Subcutaneous preadipocyte (primary cell): ENCODE data around the gene CRYAB. TPM values are rescaled to one million over a fixed set of nuclear protein-coding genes. Genes with fewer than 3 reads are reported as not detected.

ENCODE experiments used
- small RNA-seq: library from RNA; depleted of rRNA; stranded (forward); fragments of <200 nt; gene quantifications from one replicate; pipeline ENCODE3, GENCODE V24; 2012
- total RNA-seq: library from RNA; depleted of rRNA; stranded (reverse); fragments of >200 nt; gene quantifications from 2 replicates; pipeline ENCODE4 v1.2.3, GENCODE V29; 2012

Gene CRYAB
- 6.5 and 29.8 TPM in 2 replicates for total RNA-seq

GRCh38 chr11:111911563-111912401 is at the start of gene CRYAB:
Gene CRYAB, minus strand, starts transcription at chr11:111911770. Its CDS starts 46 bp downstream, at chr11:111911724.

DNA sequence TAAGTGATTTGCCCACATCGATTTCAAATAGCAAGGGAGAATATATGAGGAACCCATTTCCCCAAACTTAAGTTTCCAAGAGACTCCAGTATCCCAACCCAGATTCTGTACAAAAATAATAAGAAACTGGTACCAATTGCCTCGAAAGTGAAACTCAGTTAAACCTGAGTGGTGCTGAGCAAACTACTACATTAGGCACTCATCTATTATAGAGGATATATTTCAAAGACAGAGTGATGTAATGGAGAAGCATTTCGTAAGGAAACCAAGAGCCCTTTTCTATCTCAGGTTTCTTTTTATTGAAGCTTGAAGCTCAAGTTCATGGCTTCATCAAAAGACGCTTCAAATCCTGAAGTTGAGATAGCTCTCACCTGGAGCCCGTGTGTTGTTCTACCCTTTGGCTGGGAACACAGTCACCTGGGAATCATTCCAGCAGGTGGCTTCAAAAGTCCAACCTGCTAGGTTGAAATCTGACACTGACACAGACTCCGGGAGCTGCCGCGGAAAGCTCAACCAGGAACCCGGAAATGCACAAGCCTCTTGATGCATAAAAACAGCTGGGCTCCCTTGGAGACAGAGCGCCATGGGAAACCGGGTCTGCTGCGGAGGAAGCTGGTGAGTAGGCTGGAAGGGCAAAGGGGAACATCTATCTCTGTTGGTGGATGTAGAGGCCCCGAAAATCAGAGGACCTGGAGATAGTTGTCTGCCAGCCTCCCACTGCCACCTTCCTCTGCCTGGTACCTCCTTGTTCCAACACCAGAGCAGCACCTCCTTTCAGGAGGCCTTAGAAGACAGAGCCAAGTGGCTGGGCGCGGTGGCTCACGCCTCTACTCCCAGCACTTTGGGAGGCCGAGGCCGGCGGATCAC is 7.1 kb upstream of the CRYAB start, which contains the start of gene C11orf52:
TSS of gene C11orf52 (plus strand) at position 524 of the 867 bp plus-strand sequence. CDS start at position 584, 60 bp downstream.

GRCh38 chr11:111912535-111912934 is 965 bp upstream of the CRYAB start, which contains the start of gene HSPB2:
Gene HSPB2, plus strand, starts transcription at chr11:111912734. Its CDS starts 96 bp downstream, at chr11:111912830.

GRCh38 chr11:111878849-111879636 is 32.5 kb downstream of the CRYAB start, which contains the start of the genes CFAP68 and FDXACB1:
Gene CFAP68, plus strand, starts transcription at chr11:111879541. Its CDS starts 20 bp downstream, at chr11:111879561.
Gene FDXACB1, minus strand, starts transcription at chr11:111879165. Its CDS starts 33 bp downstream, at chr11:111879132.

DNA sequence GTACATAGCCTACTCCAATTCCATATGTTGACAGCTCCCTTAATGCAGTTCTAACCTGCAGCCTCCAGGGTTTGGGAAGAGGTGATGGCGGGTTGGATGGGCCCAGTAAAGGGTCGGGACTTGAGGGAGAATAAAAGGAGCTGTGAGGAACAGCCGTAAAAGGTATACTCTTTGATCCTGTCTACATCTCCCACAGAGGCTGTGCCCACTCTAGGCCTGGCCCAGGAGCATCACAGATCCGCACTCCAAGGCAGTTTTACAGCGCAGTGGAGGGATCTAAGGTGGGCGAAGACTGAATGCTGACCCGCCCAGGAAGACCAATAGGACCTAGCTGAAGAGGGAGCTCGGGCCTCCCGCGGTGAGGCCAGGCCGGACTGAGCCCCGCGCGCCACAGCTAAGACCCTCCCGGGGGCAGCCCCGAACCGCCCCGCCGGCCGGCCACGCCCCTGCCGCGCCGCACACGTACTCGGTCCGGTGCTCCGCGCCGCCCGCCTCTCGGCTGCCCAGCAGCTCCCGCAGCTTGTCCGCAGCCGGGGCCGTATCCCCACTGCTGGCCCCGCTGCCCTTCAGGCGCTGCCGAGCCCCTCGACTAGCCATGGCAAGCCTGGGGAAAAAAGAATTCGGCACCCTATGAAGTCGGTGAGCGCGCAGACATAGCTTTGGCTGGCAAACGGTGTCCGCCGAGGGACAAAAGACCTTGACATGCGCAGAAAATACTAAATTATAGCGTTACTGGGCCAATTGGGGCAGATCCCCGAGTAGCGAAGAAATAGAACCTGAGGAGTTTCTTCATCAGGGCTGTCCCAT is 40.5 kb downstream of the CRYAB start, which contains the start of gene ALG9:
TSS of gene ALG9 (minus strand) at position 696 of the 807 bp plus-strand sequence. CDS start at position 597, 99 bp downstream.

Small RNAs within 50 kb of the gene (small RNA-seq; reads per million reads assigned to genes)
- not detected for gene C11orf52
- gene GNG5P3, result not detected
- gene RNA5SP351, result not detected
- not detected for gene RPL37AP8

Other genes with a start within 250 kb of the CRYAB start
- gene PPP2R1B, start 145.4 kb downstream of the CRYAB start, total RNA-seq, result 20.2 and 34.8 TPM in 2 replicates
- 23.5 and 36.6 TPM in 2 replicates for gene ALG9, start 40.2 kb downstream of the CRYAB start, total RNA-seq
- 2.6 and 4.9 TPM in 2 replicates for gene FDXACB1, start 32.6 kb downstream of the CRYAB start, total RNA-seq
- gene CFAP68, start 32.2 kb downstream of the CRYAB start, total RNA-seq, result 8.6 and 13.2 TPM in 2 replicates
- 0.20 and 0.73 TPM in 2 replicates for gene HSPB2, start 964 bp upstream of the CRYAB start, total RNA-seq
- 0.37 TPM in 1 of 2 replicates, not detected in the other for gene C11orf52, start 7.1 kb upstream of the CRYAB start, total RNA-seq
- 10.2 and 13.6 TPM in 2 replicates for gene DIXDC1, start 25.6 kb upstream of the CRYAB start, total RNA-seq
- 47.4 and 69.0 TPM in 2 replicates for gene DLAT, start 113.6 kb upstream of the CRYAB start, total RNA-seq
- gene PIH1D2, start 162.2 kb upstream of the CRYAB start, total RNA-seq, result 2.2 TPM in 2 replicates
- gene NKAPD1, start 162.5 kb upstream of the CRYAB start, total RNA-seq, result 19.5 and 21.3 TPM in 2 replicates
- gene TIMM8B, start 175.0 kb upstream of the CRYAB start, total RNA-seq, result 55.9 and 73.5 TPM in 2 replicates
- gene SDHD, start 175.1 kb upstream of the CRYAB start, total RNA-seq, result 128 and 148 TPM in 2 replicates